GM12872 (cell line): Measurements from ENCODE around the gene ADRM1.

Source experiments
- CTCF ChIP-seq: IDR thresholded peaks from 3 replicates; pipeline ENCODE4 v1.5.1; 2011; ENCODE audit warnings: low read depth, mild to moderate bottlenecking, low read length, moderate library complexity; ENCODE audit not compliant: insufficient read depth

ADRM1 gene

GRCh38 chr20:62299666-62300236, 3.0 kb upstream of the ADRM1 start:
- no peak for TF ChIP-seq CTCF

GRCh38 chr20:62300319-62300718, 2.5 kb upstream of the ADRM1 start:
- TF ChIP-seq CTCF = no peak

- TF ChIP-seq CTCF = no peak
Measured at GRCh38 chr20:62301111-62301668, 1.6 kb upstream of the ADRM1 start.

GRCh38 chr20:62301773-62302340, 940 bp upstream of the ADRM1 start:
- peak; percentile 94 for TF ChIP-seq CTCF

GRCh38 chr20:62303062-62303339, 204 bp downstream of the ADRM1 start:
- TF ChIP-seq CTCF = no peak

- no peak for TF ChIP-seq CTCF
Measured at GRCh38 chr20:62303340-62304226, 786 bp downstream of the ADRM1 start.

- TF ChIP-seq CTCF = no peak
Measured at GRCh38 chr20:62304331-62305148, 1.7 kb downstream of the ADRM1 start.
